ENCODE measurements around the gene TEX35.

Gene TEX35

DNA sequence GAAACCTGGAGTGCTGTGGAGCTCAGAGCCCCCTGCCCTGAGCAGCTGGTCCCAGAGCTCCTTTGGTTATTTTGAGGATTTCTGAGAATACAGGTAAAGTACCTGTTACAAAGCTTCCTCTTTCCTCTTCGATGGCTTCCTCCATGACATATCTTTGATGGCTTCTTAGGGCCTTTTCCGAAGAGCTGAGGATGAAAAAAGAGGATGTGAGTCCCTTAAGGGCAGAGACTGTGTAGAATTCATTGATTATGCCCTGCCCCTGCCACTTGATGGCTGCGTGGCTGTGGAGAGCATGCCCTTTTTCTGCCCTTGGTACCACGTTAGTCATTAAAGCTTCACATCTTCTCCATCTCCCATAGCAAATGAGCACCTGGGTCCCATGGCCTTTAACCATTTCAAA lies 14.2 kb downstream of the TEX35 start:
- no peak for DNase-seq

DNA sequence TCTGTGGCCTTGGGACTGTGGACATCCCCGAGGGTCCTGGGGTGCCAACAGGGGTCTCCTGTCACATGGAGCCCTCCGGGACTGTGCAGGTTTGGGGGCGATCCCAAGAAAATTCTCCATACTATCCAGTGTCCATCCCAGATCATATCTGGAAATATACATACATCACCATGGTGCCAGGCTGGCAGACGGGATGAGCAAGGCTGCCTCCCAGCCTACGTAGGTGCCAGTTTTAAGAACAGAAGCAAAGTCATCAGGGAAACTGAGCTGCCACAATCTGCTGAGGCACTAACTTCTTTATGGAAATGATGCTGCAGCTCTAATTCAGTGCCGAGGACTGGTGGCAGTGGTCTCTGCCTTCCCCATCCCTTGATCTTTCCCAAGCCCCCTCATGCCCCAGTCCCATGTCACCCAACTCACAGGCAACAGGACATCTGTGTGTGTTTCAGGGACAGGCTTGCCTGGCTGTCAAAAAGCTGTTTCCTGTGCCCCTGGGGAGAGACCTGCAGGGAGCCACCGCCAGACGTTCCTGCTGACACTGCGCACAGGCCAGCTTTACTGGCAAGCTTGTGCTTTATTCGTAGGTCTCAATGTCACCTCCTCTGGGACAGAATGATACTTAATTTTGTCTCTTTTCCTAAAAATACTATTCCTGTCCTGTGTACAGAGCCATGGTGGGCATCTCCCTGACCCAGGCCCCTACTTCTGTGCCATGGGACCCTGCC lies 15.5 kb downstream of the TEX35 start:
- DNase-seq, result peak; percentile 39

DNA sequence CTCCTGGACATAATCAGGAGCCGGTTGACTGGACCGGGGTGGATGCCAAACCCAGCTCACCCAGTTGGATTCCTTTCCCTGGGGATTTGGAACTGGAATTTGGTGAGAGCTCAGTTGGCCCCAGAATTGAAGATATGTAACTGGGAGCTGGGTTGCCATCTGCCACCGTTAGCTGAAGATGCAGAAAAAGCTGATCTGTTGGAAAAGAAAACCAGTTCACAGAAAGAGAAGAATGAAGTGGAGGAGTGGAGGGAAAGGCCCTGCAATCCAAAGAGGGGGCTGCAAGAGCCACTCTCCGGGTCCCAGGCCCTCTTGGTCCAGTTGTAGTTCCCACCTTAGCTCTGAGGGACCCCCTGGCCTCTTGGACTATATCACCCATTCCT lies 16.0 kb downstream of the TEX35 start:
- DNase-seq, result peak; percentile 33

DNA sequence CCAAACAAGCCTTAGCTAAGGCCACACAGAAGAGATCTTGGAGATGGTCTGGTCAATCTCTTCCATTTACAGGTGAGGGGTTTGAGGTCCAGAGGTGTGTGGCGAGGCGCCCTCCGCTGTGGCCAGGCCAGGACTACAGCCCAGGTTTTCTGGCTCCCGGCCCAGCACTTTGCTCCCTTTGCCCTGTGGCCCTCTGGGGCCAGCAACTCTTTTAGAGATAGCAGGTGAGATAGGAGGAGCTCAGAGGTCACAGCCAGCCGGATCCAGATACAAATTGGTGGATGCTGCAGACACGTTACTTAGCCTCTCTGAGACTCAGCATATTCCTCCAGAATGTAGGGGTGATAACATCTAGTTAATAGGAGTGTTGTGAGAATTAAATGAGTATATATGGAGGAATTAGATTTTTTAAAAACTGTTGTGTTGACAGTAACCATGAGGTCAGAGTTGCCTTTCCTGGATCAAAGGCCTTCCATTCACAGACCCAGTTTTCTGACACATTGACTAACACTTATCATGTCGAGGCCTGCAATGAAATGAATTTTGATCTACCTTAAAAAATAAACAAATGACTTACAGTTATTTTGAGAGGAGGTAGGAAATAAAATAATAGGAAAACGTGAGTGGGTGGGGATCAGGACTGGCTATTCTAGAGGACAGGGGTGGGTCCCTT lies 16.6 kb downstream of the TEX35 start:
- peak; percentile 22 for DNase-seq

DNA sequence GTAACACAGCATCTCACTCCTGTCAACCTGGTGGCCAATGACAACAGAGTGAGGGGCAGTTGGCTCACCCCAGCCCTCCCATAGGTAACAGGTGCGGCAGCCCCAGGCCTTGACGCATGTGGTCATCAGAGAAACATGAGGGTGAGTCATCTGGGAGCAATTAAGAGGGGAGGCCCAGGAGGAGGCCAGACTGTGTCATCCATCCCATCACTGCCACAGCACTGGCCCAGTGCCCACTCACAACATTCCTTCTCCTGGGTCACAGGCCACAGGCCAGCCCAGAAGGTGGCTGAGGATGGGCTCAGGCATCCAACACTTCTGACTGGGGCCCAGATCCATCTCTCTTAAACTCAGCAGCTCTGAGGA lies 17.1 kb downstream of the TEX35 start:
- peak; percentile 41 for DNase-seq

DNA sequence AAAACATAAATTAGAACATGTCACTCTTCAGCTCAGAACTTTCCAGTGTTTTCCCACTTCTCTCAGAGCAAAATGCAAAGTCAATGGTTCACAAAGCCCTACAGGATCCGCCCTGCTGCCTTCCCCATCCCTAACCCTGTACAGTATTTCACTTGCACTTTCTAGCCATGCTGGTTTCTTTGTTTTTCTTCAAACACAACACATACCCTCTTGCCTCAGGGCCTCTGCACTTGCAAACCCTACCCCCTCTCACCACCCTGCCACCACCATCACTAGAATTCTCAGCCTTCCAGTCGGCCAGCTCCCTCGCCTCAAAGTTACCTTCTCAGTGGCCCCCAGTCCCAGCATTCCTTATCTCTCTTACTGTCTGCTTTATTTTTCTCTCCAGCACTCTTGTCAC lies 17.6 kb downstream of the TEX35 start:
- DNase-seq, result peak; percentile 22

DNA sequence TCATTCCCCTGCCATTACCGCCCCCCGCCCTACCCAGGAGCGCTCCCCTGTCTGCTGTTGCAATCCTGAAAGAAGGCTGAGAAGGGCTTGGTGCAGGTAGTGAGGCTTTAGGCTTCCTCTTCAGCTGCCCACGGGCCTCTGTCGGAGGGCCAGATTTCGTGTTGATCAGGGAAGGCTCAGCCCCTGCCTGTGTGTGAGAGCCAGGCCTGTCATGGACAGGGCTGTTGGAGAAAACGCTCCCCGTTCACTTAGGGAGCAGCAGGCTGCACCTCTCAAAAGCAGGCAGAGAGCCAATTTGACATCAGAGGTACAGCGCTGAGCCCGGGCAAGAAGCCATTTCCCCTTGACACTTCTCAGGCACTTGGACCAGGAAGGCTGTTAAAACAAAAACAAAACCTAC lies 19.0 kb downstream of the TEX35 start:
- peak; percentile 56 for DNase-seq

DNA sequence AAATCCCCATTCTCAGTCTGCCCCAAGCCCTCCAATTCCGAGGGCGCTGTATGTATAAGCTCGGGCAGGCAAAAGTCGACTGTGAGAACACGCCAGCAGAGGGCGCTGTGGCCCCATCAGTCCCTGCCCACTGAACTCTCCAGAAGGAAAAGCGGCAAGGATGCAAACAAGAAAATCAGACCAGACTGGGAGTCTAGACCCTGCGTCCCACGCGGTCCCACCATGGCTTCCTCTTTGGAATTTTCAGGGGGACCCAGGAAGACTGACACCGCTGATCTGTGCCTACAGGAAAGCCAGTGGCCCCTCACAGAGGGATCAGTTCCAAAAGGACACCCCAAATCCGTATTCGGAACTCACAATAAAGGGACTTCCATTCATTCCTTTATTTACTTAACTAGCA lies 19.5 kb downstream of the TEX35 start:
- DNase-seq, result peak; percentile 89

DNA sequence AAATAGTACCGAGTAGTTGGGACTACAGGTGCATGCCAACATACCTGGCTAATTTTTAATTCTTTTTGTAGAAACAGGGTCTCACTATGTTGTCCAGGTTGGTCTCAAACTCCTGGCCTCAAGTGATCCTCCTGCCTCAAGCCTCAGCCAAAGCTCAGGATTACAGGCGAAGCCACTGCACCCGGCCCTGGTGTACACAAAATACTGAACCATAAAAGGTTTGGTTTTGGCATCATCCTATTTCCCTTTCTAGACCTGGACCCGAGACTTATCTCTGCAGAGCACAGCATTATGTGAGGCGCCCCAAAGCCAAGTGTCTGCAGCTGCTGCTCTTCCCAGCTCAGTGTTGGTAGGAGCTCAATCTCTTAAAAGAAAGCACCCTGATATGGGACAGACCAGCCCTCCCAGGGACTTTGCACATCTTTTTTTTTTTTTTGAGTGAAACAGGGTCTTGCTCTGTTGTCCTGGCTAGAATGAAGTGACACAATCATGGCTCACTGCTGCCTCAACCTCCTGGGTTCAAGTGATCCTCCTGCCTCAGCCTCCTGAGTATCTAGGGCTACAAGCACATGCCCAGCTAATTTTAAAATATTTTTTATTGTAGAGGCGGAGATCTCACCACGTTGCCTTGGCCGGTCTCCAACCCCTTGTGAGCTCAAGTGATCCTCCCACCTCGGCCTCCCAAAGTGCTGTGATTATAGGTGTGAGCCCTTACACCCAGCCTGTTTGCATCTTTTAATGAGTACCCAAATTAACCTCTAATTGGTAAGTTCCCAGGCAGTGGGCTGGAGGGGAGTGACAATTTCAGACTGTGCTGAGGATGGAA lies 20.4 kb downstream of the TEX35 start:
- peak; percentile 50 for DNase-seq

DNA sequence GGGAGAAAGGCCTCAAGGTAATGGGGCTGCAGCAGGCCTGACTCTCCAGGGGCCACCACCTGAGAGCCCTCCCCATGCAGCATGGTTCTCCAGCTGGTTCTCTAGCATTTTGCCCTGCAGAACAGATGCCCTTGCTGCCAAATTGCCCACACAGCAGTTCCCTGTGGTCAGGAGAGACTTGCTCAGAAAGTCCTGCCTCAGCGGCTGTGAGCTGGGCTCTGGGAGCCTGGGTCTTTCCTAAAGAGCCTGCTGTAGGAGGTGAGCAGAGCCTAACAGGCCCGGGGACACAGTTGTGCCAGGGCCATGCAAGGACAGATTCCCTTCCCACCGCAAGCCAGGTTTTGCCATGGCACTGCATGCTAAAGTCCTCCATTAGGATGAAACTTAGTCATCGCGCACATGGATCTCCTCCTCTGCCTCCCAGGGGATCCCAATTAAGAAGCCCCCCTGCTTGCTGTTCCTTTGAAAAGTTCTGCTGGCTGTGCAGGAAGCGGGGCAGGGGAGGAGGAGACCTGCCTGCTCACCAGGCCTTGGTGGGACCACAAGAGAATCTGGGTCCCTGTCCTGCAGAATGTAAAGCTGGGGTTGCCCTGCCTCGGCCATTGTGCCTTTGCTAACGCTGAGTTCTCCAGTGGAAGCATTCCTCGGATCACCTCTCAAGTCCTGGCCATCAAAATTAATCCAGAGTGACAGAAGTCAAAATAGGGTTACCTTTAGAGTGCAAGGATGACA lies 21.4 kb downstream of the TEX35 start:
- peak; percentile 44 for DNase-seq

DNA sequence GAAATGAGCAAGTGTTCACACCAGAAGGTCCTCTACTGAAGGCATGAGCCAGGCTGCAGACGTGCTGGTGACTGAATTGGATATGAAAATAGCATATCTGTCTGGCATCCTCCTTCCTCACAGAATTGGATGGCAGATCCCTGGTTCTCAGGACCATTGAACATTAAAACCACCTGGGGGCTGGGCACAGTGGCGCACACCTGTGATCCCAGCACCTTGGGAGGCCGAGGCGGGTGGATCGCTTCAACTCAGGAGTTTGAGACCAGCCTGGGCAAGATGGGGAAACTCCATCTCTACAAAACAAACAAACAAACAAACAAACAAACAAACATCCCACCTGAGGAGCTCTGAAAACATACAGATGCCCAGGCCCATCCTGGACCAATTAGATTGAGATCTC lies 23.4 kb downstream of the TEX35 start:
- DNase-seq, result peak; percentile 24

DNA sequence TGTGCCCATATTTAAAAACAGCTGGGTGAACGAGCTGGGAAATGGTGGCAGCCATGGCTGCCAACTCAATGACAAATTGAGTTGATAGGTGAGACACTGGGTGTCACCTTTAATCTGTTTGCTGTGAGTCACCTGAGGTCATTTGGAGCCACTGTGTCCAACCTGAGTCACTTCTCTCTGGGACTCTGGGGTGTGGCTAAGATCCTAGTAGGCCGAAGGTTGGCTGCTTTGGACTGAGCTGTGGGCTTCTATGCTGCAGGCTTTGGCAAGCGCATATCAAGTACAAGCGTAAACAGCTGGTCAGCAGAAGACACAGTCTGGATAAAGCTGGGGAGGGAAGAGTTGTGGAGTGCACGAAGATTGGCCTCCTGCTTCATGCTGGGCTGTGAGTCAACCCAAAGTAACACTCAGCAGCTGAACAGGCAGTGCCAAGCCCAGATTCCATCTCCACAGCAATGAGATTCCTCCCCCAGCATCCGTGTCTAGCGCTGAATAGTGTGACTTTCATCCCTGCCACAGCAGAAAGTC lies 24.0 kb downstream of the TEX35 start:
- DNase-seq, result peak; percentile 31

DNA sequence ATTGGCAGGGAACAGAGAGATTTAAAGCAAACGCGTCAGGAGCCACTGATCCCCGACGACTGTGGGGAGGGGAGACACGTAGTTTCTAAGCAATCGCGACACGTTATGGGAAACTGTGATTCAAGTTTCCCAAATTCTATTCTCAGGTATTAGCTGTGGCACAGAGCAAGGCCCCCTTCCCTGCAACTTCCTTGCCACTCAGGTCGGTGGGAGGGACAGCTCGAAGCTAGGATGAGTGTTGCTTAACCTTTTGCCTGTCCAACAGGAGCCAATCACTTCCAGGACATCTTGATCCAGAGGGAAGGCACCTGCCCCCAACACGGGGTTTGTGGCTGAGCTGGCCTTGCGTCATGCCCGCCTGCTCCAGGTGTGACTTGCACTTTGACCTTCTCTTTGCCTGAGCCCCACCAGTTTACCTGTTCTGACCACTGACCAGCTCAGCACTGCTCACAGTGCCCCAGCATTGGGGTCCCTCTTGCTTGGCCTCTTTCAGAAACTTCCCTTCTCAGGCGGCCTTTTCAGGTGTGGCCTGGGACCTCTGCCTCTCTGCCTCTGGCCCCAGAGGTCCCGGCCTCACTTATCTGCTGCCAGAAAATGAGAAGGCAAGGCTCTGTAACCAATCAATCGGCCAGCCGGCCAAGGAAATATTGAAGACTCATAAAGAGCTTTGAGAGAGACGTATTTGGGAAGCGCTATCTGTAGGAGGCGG lies 24.6 kb downstream of the TEX35 start:
- DNase-seq, result peak; percentile 51

DNA sequence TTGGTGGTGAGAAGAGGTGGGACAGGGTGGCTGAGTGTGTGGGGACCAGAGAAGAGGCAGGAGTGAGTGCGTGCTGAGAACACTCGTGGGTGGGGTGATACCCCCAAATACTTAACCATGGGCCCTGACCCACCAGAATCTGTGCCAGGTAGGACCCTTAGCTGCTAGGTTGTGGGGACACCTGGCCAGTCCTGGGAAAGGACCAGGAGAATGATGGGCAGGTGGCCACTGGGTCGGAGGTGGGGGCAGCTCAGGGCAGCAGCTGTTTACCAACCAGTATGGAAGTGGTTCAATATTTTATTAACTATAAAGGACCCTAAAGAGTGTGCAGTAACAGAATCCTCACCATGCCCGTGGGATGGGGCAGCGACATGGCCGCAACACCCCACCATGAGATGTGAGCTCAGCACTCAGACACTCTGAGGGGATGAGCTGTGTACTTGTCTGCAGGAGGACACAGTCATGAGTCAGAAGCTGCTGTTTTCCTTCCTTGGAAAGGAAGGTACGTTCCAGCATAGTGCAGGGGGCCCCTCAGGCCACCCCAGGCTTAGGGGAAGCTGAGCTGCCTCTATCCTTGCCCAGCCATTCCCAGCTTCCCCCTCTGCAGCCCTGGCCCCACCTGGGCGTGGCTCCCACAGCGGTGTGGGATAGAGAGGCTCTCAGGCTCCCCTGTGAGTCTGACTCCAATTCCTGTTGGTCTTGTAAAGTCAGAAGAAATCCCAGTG lies 25.4 kb downstream of the TEX35 start:
- peak; percentile 31 for DNase-seq

DNA sequence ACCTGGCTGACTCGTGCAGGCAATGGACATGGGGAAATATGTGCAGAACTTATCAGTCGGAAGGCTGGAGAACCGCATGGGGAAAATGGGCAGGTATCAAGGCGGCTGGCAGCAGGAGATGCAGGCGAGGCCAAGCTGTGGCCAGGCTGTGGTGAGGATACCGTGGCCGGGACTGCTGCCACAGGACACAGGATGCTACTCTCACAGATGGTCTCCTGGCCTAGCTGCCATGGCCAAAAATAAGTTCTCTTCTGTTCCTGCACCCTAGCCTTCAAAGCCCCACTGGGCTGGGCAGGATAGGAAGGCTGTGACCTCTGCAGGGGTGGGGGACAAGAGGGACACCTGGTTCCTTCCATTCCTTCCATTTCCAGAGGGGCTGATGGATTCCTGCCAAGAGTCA lies 26.4 kb downstream of the TEX35 start:
- DNase-seq, result peak; percentile 51

DNA sequence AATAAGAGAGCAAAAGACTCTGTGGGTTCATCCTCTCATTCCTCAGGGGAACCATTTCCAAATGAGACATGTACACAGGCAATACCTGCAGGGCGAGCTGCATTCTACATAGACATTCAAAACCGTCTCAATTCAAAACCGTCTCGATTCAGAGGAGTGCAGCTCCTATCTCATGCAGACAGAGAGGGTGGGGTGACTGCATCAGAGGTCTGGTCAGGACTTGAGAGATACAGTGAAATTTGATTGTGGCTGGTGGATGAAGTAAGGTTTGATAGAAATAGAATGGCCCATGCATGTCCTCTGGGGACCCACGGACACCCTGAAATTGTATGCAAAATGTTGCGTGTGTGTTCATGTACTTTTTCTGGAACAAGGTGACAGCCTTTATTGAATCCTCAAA lies 27.3 kb downstream of the TEX35 start:
- no peak for DNase-seq

DNA sequence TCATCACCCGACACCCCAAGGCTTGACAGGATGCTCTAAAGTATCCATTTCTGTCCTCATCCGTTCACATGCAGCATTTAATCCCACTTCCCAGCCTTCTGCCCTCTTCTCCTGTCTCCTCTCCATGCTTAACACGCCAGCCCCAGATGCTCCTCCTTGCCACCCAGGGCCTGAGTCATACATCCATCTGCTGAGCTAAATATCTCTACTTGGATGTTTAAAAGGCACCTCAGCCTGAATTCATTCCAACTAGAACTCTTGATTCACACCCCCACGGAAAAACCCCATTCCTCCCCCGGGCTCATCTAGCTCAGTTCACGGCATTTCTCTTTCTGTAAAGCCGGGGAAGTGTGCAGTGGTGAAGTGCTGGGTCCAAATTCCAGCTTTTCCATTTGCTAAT lies 27.7 kb downstream of the TEX35 start:
- no peak for DNase-seq

DNA sequence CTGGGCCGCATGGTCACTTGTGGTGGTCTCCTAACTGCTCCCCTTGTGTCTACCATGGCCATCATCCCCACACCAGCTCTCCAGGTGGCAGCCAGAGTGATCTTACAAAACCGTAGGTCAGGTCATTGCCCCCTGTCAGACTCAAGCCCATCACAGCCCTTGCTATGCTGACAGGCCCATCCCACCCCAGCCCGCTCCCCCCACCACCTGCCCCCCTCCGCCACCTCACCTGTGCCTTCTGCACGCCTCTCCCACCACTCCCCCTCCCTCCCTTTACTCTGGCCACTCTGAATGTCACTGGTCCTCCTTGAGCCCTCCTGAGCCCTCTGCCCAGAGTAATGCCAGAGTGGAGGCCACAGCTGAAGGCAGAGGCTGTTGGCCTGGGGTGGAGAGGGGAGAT lies 28.5 kb downstream of the TEX35 start:
- no peak for DNase-seq

DNA sequence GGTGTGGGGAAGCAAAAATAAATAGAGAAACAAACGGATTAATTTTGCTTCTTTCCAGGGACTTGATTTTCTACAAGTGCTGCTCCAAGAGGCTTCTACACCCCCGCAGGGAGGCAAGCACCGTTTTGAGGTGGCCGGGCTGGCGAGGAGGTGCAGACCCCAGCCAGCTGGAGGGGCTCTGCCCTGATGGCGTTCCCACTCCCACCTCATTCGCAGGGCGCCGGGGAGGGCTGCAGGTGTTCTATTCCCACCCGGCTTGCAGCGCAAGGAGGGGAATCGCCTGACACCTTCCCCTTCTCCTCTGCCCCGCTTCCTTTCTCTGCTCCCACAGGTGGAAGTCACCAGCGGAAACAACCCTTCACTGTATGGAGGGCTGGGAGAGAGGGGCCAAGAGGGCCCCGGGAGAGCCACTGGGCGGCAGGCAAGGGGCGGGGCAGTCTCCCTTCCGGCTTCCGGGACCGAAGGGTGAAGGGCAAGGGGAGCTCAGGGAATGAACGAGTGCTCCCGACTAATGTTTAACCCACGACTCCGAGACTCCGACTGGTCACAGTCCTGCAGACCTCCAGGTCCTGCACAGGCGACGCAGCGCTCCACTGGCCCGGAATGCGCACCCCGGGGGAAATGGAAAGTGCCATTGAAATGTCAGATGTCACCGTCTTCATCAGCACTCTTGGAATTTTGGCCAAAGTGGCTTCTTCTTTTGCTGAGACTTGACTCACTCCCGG lies 29.1 kb downstream of the TEX35 start:
- peak; percentile 78 for DNase-seq

DNA sequence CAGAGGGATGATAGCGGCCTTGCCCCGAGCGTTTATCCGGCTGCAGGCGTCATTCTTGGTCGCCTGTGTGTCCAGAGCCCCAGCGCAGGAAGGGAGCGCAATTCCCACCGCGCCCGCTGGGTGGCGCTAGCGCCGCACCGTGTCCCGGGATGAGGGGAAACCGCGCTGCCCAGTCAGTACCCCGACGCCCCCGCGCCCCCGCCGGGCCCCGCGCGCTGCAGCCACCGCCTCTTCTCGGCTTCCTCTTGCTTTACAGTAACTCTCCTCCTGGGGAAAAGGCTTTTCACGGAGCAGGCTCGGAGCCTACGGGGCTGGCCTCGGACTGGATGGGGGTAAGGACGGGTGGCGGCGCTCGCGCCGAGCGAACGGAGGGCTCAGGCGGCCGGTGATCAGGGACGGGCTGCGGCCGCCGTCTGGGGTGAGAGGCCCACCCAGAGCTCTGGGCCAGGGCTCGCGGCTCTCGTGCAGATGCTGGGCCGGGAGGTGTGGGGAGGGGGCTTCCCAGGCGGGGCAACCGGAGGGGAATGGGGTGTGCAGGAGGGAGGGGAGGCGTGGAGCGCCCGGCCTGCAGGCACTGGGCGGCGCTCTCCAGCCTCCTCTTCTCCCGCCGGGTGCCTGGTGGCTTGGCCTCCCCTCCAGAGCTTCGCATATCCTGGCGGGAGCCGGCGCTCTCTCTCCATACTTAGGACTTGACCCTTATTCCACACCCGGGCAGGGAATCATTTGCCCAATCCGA lies 29.8 kb downstream of the TEX35 start:
- DNase-seq, result peak; percentile 94

Measured in activated effector memory CD4-positive, alpha-beta T cell treated with anti-CD3 and anti-CD28 coated beads, Interleukin-2, amount 50 U/mL, for 16 hours (primary cell).